GM12801 (cell line): ENCODE results near the gene DSP.

ENCODE experiments used
- CTCF ChIP-seq: IDR thresholded peaks from one replicate; pipeline ENCODE4 v1.5.1; 2011; ENCODE audit warnings: control low read depth; ENCODE audit not compliant: insufficient read length; ENCODE audit errors: extremely low read depth

The DSP gene

DNA sequence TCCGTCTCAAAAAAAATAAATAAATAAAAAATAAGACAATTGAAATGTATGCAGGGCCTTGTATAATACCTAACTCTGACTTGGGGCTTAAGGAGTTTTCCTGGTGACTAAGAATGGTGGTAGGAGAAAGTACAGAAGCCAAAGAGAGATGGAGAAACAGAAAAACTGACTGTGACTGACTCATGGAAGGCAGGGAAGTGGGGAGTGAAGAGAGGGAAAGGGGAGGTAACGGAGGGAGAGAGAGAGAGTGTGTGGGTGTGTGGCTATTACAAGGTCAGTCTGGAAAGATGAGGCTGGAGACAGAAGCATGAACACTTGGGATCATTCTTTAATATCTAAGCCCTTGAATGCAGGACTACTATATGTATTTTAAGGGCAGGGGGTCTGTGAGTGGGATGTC is 87.0 kb downstream of the DSP start:
- TF ChIP-seq CTCF = no peak

DNA sequence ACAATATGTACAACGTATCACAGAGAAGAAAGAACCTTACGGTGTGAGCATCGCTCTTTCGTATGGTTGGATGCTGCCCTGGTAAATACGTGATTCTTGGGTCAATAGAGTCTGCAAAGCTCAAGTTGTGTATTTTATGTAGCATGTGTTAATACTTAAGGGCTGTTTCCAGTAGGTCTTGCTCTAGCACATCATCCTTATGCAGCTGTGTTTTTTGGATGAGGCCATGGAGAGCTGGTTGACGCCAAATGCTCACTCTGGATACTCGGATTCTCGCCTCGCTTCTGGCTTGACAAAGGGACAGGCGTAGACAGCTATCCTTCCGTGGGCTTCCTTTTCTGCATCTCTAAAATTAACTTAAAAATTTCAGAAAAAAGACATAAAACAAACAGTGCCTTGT is 87.4 kb downstream of the DSP start:
- no peak for TF ChIP-seq CTCF

- TF ChIP-seq CTCF = no peak
Observed at GRCh38 chr6:7629321-7629720, 87.8 kb downstream of the DSP start.

DNA sequence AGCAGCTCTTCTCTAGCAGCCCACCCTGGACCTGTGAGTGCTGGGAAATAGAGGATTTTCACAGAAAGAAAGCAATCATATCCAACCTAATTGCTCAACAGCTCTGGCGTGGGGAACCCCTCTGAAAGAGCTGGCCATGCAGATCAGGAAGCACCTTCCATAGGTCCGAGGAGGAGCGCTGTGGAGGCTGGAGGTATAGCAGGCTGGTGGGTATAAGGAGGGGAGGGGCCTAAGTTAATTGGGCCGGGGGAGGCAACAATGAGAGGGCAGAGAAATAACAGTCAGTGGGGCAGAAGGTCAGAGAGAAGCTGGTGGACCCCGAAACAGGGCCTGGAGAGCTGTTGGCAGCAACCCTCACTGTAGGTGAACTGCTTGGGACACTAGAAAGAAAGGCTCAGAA is 89.3 kb downstream of the DSP start:
- TF ChIP-seq CTCF = no peak

DNA sequence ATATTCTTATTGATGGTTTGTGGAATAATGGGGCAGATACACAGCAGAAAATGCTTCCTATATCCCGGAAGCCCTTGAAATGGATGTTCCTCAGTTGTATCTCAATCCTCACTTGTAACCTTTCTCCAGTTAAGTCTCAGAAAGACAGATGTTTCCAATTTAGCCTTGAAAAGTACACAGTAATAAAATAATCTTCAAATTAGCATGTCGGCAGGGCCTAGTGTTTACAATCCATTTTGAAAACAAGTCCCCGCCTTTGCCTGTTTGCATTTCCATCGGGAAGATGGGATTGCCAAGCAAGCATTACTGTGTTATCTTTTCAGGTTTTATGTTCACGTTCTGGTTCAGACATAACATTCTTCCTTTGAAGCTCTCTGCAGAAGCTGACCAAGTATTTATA is 90.0 kb downstream of the DSP start:
- no peak for TF ChIP-seq CTCF

GRCh38 chr6:7632501-7633290 is 91.2 kb downstream of the DSP start:
- TF ChIP-seq CTCF = no peak

- no peak for TF ChIP-seq CTCF
Observed at GRCh38 chr6:7633361-7633760, 91.9 kb downstream of the DSP start.
